PC-9 (cell line): ENCODE results near the gene TSPAN14. TPM values are rescaled to one million over a fixed set of nuclear protein-coding genes. Genes with fewer than 3 reads are reported as not detected.

Experiments
- BruUV-seq: library from RNA; stranded (reverse); fragments of 400-500 nt; replicated peaks from 2 replicates; lab custom pipeline; 2021; lab: Mats Ljungman, UMichigan
- CTCF ChIA-PET: fragments of 300-600 bp; sonication (Branson Sonifier 250); formaldehyde crosslinking; loops from one replicate; lab custom pipeline; 2022; ENCODE audit warnings: antibody characterized with exemption; lab: Charles Lee
- POLR2A ChIA-PET: fragments of 300-600 bp; sonication (Branson Sonifier 250); formaldehyde crosslinking; loops from one replicate; lab custom pipeline; 2022; ENCODE audit warnings: antibody characterized with exemption; ENCODE audit not compliant: unreplicated experiment; lab: Charles Lee
- DNase-seq, 2 experiments: peaks; one replicate each; pipeline versions ENCODE4 v3.0.0 to v3.0.0-alpha.2; 2015 to 2022; ENCODE audit warnings: mixed read lengths in 1 of 2
- H2AFZ ChIP-seq: fragments of 200-600 bp; sonication (generic); 2 replicates; pipeline ENCODE4 v1.8.1; 2017; ENCODE audit warnings: antibody characterized with exemption
- H3F3A ChIP-seq: fragments of 200-600 bp; sonication (generic); 2 replicates; pipeline ENCODE4 v1.8.1; 2017; ENCODE audit warnings: antibody characterized with exemption, mild to moderate bottlenecking, low read depth; ENCODE audit not compliant: insufficient read depth
- H3K27ac ChIP-seq: fragments of 200-600 bp; sonication (generic); 2 replicates; pipeline ENCODE4 v1.6.1; 2016; ENCODE audit warnings: mixed run types
- H3K27me3 ChIP-seq: fragments of 200-600 bp; sonication (generic); 2 replicates; pipeline ENCODE4 v1.6.1; 2016; ENCODE audit warnings: low read depth, mixed run types; ENCODE audit not compliant: insufficient read depth
- H3K36me3 ChIP-seq: fragments of 200-600 bp; sonication (generic); 2 replicates; pipeline ENCODE4 v1.6.1; 2016; ENCODE audit warnings: low read depth, mixed run types
- H3K4me1 ChIP-seq: fragments of 200-600 bp; sonication (generic); replicated peaks from 2 replicates; pipeline ENCODE4 v1.6.1; 2016; ENCODE audit warnings: mixed run types; ENCODE audit not compliant: insufficient read depth
- H3K4me2 ChIP-seq: fragments of 200-600 bp; sonication (generic); 2 replicates; pipeline ENCODE4 v1.6.1; 2017; ENCODE audit warnings: mixed run types
- H3K4me3 ChIP-seq: fragments of 200-600 bp; sonication (generic); 2 replicates; pipeline ENCODE4 v1.6.1; 2016; ENCODE audit warnings: mixed run types
- H3K79me2 ChIP-seq: fragments of 200-600 bp; sonication (generic); 2 replicates; pipeline ENCODE4 v1.6.1; 2017; ENCODE audit warnings: low read depth, mixed run types
- H3K9me2 ChIP-seq: fragments of 200-600 bp; sonication (generic); 2 replicates; pipeline ENCODE4 v1.8.1; 2017; ENCODE audit warnings: mild to moderate bottlenecking; ENCODE audit not compliant: insufficient read depth
- H3K9me3 ChIP-seq: fragments of 200-600 bp; sonication (generic); 2 replicates; pipeline ENCODE4 v1.8.1; 2016; ENCODE audit warnings: low read depth; ENCODE audit not compliant: insufficient read depth
- H4K20me1 ChIP-seq: fragments of 200-600 bp; sonication (generic); 2 replicates; pipeline ENCODE4 v1.8.1; 2017; ENCODE audit not compliant: insufficient read depth
- CTCF ChIP-seq: fragments of 200-600 bp; sonication (generic); conservative IDR thresholded peaks from 2 replicates; pipeline ENCODE4 v1.6.1; 2017; ENCODE audit warnings: mixed run types, antibody characterized with exemption, mild to moderate bottlenecking, moderate library complexity
- EZH2 ChIP-seq: fragments of 200-600 bp; sonication (generic); IDR thresholded peaks from 2 replicates; pipeline ENCODE4 v1.8.0; 2017; ENCODE audit warnings: antibody characterized with exemption, low read depth
- intact Hi-C: fragments of 100-400 bp; cut with micrococcal nuclease; formaldehyde crosslinking; loops from one replicate; pipeline ENCODE4 v1.10.0; 2022; ENCODE audit not compliant: unreplicated experiment
- total RNA-seq: library from RNA; stranded (reverse); gene quantifications from 2 replicates; pipeline ENCODE4 v1.2.3, GENCODE V29; 2021

The TSPAN14 gene
- total RNA-seq, 1 experiment from 2014 or later: 135 TPM

GRCh38 chr10:80443531-80443974, 10.6 kb upstream of the TSPAN14 start:
- ChIA-PET CTCF (interaction anchor here (0.5 to 4.5 kb wide), 6 partner anchors 10 to 62 kb away, joined by 3 to 46 read pairs (median 6); partner anchors contain the start of gene PRXL2A), POLR2A (interaction anchor here (1.0 kb wide), 1 partner anchor 17 kb away, joined by 4 read pairs; no protein-coding TSS in a partner anchor)
- H3K4me3 ChIP-seq: no peak overlapping the region
- H3K9me2 ChIP-seq: no peaks in the 10 kb centered on the region
- H3K27ac ChIP-seq: no peak overlapping the region
- H2AFZ ChIP-seq: no peak overlapping the region
- H3K9me3 ChIP-seq: no peaks in the 10 kb centered on the region
- peaks cover 15% of the 10 kb centered on the region; the same call in 1 of the 2 replicates for H3F3A ChIP-seq
- BruUV-seq: no TSS peak
- no peaks in the 10 kb centered on the region for H3K79me2 ChIP-seq
- peaks cover 29% of the 10 kb centered on the region for H3K4me1 ChIP-seq
- H4K20me1 ChIP-seq: no peaks in the 10 kb centered on the region
- intact Hi-C loops: loop anchor here (5.0 kb wide), 3 partner anchors 154 to 254 kb away; no protein-coding TSS in a partner anchor
- no peak for DNase-seq
- TF ChIP-seq EZH2 (no peak), CTCF (peak; percentile 54)
- H3K36me3 ChIP-seq: no peaks in the 10 kb centered on the region
- H3K4me2 ChIP-seq: 0 out of 2 replicates have a peak overlapping the region, but pooled peaks have one; percentile 4
- H3K27me3 ChIP-seq: no peaks in the 10 kb centered on the region

- POLR2A ChIA-PET: interaction anchor here (1.0 kb wide), 1 partner anchor 17 kb away, joined by 4 read pairs; no protein-coding TSS in a partner anchor
- H3K9me2 ChIP-seq: no peaks in the 10 kb centered on the region
- no peak overlapping the region for H3K27ac ChIP-seq
- no peak overlapping the region for H3K4me3 ChIP-seq
- intact Hi-C loops: loop anchor here (1.0 to 5.0 kb wide), 7 partner anchors 61 to 253 kb away; no protein-coding TSS in a partner anchor
- H4K20me1 ChIP-seq: no peaks in the 10 kb centered on the region
- H3K9me3 ChIP-seq: no peaks in the 10 kb centered on the region
- DNase-seq: no peak
- BruUV-seq: no TSS peak
- H2AFZ ChIP-seq: no peak overlapping the region
- peaks cover 15% of the 10 kb centered on the region; the same call in 1 of the 2 replicates for H3F3A ChIP-seq
- H3K36me3 ChIP-seq: no peaks in the 10 kb centered on the region
- CTCF ChIA-PET: interaction anchor here (0.5 to 4.5 kb wide), 12 partner anchors 9 to 92 kb away, joined by 3 to 46 read pairs (median 5); partner anchors contain the start of gene PRXL2A
- no peaks in the 10 kb centered on the region for H3K27me3 ChIP-seq
- H3K79me2 ChIP-seq: no peaks in the 10 kb centered on the region
- TF ChIP-seq EZH2 (no peak), CTCF (no peak)
- H3K4me1 ChIP-seq: peaks cover 23% of the 10 kb centered on the region
- peak overlapping the region; percentile 10; the same call in 1 of the 2 replicates for H3K4me2 ChIP-seq
These were observed 10.0 kb upstream of the TSPAN14 start for GRCh38 chr10:80444124-80444523.

GRCh38 chr10:80444646-80445319, 9.3 kb upstream of the TSPAN14 start:
- intact Hi-C loops: loop anchor here (1.0 to 5.0 kb wide), 7 partner anchors 61 to 253 kb away; no protein-coding TSS in a partner anchor
- no peak overlapping the region for H3K27ac ChIP-seq
- no peak overlapping the region for H2AFZ ChIP-seq
- H3F3A ChIP-seq: peaks cover 15% of the 10 kb centered on the region; the same call in 1 of the 2 replicates
- DNase-seq: peak; percentile 48 to 60
- TF ChIP-seq EZH2 (no peak), CTCF (peak; percentile 73)
- H3K4me1 ChIP-seq: peaks cover 23% of the 10 kb centered on the region
- H3K4me2 ChIP-seq: peak overlapping the region; percentile 10; the same call in 1 of the 2 replicates
- POLR2A ChIA-PET: interaction anchor here (0.6 to 1.0 kb wide), 3 partner anchors 16 to 61 kb away, joined by 3 to 5 read pairs (median 4); no protein-coding TSS in a partner anchor
- H4K20me1 ChIP-seq: no peaks in the 10 kb centered on the region
- no peaks in the 10 kb centered on the region for H3K9me2 ChIP-seq
- CTCF ChIA-PET: interaction anchor here (0.6 to 4.5 kb wide), 10 partner anchors 8 to 92 kb away, joined by 3 to 46 read pairs (median 4); no protein-coding TSS in a partner anchor
- no peaks in the 10 kb centered on the region for H3K9me3 ChIP-seq
- no peaks in the 10 kb centered on the region for H3K36me3 ChIP-seq
- no TSS peak for BruUV-seq
- H3K27me3 ChIP-seq: no peaks in the 10 kb centered on the region
- H3K79me2 ChIP-seq: no peaks in the 10 kb centered on the region
- H3K4me3 ChIP-seq: no peak overlapping the region
